GM19025 (cell line): Measurements from ENCODE around the gene C20orf141.
A peak's percentile ranks its signal among the peaks of the same experiment; 100 is the strongest.
"Not testable (repeated sequence)": the region's sequence is repeated elsewhere in the genome, so short reads cannot be mapped to it uniquely, and the experiment has no call there.

Source experiments
- ATAC-seq: cut with Tn5 transposase; IDR thresholded peaks from one replicate; pipeline ENCODE4 v1.9.1; 2021; ENCODE audit warnings: mild to moderate bottlenecking, low read depth, moderate library complexity; ENCODE audit not compliant: unreplicated experiment

Gene C20orf141

DNA sequence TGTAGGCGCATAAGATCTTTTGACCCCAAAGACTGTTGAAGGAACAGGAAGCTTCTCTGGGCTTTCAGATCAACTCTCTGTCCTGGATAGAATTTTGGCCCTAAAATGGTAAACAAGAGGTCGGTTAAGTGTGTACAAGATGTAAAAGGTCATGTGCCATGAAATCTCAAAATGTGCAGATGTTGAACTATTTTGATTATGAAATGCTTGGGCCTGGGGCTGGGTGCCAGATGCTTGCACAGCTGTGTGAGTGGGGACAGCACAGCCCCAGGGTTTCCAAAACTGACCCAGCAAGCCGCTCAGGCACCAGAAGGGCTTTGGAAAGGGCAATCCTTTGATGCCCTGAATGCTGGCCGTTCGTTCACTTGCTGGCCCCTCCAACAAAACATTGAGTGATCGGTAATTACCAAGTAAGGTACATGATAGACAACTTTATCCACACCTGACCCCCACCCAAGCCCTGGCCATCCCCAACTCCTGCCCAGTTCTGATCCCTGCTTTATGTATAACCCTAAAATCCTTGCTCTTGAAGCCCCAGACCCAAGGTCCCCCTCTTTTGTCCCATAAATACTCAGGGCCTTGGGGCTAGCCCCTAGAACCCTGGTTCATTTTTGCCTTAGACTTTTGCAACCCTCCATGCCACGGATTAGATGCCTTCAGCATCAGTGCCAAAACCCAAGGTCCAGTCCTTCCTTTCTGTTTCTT is 3.3 kb downstream of the C20orf141 start:
- ATAC-seq: no peak

DNA sequence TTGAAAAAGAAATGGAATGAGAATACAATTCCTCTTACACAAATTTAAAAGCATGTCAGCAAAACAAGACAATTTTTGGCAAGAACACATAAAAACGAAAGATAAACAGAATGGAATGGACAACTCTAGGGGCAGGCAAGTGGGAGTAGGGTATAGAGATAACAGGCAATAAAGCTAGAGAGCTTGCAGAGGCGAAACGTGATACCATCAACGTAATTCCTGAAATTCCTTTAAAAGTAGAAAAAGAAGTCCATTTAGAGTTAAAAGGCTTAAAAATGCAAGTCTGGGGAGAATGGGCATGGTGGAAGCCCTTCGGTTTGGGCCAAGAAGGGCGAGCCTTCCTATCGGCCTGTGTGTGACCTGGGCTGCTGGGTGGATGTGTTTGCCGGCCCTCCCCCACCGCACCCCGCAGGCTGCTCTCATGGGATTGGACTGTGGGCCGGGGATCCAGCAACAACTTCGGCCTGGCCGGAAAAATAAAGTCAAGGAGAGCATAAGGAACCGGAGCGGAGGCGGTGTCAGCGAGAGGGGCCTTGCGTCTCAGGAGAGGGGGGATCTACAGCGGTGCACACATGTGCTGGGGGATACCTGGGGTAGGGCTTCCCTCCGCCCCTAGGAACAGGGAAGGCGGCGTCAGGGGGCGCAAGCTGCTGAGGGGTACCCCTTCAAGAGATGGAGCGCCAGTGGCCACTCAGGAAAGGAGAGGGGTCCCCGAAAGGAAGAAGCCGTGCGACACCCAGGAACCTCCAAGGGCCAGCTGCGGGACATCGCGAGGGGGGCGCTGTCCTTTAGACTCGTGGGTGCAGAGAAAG is 5.5 kb downstream of the C20orf141 start:
- ATAC-seq: no peak

DNA sequence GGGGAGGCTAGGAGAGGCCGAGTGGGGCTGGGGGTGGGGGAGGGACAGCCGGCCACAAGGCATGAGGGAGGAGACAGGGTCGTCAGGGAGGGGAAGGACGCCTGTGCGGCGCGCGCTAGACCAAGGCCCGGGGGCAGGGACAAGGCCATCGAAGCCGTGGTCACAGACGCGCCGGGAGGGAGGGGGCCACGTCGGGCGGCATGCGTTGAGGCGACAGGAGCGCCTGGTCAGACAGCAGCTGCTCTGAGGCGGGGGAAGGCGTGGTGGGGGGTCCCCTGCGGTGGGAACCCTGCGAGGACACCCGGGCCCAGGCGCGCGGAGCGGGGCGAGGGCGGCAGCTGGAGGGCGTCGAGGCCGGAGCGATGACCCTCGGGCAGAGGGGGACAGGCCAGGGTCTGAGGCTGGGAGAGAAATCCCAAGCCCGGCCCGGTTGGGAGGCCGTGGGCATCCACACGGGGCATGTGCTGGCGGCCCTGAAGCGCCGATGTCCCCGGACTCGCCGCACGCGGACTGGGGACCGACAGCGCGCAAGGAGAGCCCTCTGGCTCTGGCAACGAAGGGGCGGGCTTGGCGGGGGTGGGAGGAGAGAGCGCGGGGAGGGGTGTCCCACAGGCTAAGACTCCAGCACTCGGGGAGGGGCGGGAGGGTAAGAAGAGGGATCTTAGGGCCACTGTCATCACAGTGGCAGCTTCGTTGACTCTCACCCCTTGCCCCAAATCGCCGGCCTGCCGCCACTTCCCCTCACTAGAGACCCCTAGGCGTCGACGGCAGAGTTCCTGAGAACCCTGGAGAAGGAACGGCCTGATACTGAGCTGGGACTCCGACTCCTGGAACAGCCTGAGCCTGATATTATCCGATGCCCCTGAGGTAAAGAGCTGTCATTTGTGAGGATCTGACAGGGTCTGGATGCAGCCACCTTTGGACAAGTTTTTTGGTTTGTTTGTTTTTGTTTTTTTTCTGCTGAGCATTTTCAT is 6.4 kb downstream of the C20orf141 start:
- no peak for ATAC-seq

DNA sequence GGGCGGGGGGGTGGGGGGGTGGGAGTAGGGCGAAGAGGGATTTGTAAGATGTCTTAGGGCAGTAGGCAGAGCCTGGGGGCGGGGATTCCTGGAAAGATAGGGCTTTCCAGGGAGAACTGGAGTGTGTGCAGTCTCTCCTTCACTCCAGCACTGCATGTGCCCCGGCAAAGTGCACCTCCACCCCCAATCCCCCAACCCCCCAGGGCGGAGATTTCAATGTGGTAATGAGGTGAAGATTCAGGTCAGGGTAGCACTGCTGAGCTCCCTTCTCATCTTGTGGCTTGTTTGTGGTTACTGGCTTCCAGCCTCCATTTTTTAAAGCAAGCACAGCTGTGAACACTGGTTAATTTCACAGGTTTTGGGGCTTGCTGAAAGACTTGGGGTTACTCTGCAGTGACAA is 7.3 kb downstream of the C20orf141 start:
- no peak for ATAC-seq

DNA sequence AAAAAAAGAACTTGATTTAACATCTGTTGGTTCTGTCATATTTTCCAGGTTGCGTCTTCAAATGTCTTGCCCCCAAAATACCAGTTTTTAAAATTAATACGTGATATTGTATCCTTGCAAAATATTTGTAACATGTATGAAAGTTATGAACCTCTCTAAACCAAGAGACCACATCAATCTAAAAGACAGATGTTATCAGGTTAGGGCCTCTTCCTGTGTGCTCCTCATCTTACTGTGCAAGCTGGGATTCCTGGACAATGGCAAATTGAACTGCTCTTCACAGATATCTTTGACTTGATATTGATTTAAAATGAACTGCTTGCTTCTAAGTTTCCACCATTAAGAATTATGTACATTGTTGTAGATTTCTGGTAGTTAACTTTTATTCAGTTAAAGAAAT is 11.0 kb downstream of the C20orf141 start:
- ATAC-seq: no peak

DNA sequence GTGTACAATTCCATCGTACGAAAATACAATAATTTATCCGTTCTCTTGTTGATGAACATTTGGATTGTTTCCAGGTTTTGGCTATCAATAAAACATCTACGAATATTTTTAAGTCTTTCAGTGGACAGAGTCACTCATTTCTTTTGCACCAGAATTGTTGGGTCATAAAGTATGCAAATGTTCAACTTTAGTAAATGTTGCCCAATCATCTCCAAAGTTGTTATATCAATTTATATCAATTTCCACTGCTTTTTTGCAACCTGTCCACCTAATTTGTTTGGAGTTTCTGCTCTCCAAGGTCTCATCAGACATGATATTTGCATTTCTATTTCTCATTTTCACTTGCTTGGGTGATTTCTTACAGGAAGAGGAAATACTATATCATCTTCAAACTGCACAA is 11.9 kb downstream of the C20orf141 start:
- ATAC-seq: no peak

DNA sequence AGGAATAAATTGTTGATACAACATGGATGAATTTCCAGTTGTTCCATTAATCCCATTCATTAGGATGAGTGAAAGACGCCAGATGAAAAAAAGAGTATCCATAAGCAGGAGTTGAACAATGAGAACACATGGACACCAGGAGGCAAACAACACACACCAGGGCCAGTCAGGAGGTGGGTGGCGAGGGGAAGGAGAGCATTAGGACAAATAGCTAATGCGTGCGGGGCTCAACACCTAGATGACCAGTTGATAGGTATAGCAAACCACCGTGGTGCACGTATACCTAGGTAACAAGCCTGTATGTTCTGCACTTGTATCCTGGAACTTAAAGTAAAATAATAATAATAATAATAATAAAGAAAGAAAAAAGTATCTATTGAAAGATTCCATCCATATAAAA is 14.6 kb downstream of the C20orf141 start:
- ATAC-seq: no peak

DNA sequence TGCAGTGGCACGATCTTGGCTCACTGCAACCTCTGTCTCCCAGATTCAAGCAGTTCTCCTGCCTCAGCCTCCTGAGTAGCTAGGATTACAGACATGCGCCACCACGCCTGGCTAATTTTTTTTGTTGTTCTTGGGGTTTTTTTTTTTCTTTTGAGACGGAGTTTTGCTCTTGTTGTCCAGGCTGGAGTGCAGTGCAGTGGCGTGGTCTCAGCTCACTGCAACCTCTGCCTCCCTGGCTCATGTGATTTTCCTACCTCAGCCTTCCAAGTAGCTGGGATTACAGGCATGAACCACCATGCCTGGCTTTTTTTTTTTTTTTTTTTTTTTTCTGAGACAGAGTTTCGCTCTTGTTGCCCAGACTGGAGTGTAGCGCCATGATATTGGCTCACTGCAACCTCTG is 16.4 kb downstream of the C20orf141 start:
- not testable (repeated sequence) for ATAC-seq

DNA sequence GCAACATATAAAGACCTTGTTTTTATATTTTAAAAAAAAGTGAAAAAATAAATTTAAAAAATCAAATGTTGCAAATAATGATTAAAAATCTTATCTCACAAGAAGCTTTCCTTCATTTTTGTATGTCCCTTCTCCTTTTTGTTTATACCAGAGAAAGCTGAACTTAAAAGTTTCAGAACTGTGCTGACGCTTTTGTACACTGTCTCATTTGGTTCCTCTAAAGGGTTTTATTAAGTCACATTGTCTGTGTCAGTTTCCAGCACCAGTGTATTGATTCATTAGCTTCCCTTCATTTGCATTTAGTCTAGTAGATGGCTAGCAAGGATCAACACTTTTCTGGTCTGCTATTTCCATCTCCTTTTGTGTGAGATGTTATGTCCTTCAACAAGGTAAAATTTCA is 19.0 kb downstream of the C20orf141 start:
- ATAC-seq: no peak

DNA sequence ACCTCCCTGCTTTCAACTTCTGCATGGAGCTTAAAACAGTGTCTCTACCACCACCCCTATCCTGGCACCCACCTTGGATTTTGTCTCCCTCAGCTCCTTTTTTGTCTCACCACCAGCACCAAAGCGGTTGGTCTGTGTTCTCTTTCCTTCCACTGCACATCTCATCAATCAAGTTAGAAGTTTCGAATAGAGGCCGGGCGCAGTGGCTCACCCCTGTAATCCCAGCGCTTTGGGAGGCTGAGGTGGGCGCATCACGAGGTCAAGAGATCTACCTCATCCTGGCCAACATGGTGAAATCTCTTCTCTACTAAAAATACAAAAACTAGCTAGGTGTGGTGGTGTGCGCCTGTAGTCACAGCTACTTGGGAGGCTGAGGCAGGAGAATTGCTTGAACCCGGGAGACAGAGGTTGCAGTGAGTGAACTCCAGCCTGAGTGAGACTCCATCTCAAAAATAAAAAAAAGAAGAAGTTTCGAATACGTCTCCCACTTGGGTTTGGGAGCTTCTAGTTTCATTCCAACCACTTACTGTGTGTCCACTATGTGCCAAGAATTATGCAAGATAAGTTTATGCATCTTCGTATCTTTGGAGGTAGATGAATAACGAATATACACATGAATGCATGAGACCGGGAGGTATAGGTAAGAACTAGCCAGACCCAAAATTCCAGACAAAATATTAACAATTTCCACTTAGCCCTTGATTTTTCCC is 19.8 kb downstream of the C20orf141 start:
- ATAC-seq: no peak

DNA sequence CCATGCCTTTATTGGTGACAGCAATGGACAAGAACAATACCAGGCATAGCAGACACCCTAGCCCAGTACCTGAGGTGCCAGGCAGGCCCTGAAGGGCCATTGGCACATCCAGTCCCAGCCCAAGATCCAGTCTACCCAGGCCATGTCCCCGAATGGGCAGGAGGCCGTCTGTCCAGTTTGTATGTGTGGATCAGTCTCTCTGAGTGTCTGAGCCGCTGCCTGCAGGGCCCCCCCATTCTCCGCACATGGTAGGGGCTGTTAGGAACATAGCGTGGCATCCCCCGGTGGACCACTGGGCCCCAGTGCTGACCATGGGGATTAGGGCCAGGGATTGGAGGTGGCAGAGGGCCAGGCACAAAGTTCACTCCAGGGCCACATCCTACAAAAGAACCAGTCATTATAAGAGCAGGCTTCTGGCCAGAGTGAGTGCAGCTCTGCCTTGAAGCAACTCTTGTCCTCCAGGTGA is 20.6 kb downstream of the C20orf141 start:
- no peak for ATAC-seq

DNA sequence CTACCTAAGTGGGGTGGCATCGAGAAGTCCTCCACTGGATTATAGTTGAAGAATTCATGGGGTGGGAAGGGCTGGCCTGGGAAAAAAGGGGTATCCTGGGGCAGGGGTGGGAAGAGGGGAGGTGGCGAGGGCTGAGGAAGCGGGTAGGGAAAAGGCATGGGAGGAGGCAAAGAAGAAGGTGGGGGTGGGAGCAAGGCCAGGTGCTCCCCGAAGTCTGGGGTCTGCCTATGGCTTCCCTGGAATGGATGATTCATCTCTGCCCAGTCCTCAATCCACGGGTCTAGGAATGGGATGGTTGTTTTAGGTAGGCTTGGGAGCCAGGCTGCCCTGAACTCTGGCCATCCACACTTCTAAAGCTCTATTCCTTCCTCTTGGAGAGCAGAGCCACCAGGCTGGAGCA is 21.2 kb downstream of the C20orf141 start:
- ATAC-seq: no peak

DNA sequence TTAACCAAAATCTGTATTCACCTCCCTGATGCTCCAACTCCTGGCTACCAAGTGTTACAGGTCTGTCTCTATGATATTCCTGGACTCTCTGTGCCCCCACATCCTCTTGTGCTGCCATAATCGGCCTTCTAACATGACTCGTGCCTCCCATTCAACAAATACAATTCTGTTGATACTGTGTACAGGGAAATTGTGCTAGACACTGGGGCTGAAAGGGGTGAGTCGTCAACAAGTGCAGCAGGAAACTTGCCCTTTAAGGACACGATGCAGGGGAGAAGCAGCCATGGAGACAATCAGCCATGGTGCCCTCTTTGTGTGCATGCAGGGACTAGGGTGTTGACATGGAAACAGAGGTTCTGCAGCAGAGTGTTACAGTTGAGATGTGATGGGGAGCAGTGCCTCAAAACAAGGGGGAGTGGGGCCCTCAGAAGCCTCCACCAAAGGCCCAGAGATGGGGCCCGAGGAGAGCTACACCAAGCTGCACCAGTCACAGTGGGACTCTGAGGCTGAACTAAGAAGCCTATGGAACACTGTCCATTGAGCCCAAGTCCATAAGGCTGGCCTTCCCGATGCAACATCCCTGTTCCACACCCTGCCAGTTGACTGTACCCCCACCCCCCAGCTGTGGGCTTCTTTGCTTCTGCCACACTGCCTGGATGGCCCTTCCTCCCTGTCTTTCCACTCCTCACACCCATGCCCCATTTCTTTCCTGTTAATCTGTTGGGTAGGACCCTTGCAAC is 22.6 kb downstream of the C20orf141 start:
- no peak for ATAC-seq

DNA sequence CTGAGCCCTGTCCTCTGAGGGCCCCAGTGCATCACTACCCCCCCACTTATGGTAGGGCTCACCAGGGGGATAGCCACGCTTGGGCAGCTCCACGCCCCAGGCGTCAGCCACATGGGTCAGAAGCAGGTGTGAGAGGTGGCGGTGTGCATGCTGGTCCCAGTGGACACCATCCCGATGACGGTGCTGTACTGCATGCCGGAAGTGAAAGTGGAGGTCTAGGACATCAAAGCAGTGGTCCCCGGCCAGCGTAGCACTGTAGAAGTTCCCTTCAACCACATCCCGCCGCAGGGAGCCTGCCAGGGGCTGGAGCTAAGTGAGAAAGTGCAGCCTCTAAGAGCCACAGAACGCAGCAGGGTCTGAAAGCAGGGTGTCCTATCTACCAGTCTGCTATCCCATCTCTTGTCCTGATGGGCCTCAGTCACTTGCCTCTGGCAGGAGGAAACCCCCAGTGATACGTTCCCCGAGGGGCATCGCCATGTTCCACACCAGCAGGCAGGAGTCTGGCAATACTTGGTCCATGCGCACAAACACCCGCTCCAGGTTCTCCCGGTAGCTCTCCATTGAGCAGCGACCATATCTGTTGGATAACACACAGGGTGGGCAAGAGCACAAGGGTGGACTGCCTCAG is 23.5 kb downstream of the C20orf141 start:
- no peak for ATAC-seq

DNA sequence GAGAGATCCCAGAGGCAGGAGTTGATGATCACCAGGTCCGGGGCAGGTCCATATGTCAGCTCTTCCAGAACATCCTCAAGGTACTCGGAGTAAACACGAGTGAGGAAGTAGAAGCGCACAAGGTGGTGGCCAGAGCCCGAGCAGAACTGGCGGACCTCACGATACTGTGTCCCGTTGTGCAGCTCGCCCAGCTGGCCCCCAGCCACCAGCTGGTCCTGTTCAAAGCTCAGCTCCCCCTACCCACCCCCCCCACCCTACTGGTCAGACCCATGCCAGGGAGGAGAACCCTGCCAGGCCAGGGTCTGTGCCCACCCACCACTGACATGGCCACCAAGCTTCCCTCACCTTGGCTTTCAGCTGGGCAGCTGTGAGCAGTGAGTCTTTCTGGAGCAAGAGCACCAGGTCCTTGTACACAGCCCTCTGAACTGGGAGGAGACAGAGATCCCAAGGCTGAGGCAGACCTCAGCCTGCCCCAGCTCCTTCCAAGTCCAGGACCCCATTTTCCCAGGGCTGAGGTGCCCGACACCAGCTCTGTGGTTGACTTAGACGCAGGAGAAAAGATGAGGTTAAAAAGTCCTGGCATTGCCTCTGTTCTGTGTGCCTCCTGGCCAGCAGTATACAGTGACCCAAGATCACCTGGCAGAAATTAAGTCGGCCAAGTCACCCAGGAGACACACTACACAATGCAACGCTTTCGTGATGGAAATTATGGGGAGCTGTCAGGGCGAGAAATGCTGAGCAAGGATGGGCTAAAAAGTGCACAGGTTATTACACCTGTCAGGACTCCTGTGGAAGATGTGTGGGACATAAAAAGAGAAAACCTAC is 24.3 kb downstream of the C20orf141 start:
- ATAC-seq: no peak

DNA sequence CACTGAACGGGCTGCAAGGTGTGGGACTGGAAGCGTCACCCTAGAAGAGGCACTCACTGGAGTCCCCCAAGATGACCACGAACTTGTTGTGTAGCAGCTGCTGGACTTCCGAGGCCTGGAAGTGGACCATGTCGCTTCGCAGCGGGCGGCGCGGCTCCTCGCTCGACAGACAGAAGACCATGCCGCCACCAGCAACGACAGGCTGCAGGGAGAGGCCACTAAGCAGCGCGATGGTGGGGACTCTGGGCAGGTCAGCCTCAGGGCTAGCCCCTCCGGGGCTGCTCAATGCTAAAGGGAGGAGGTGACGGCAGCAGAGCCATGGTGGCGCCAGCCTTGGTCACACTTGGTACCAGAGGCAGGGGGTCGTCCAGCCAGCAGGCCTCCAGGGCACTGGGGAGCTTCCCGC is 24.9 kb downstream of the C20orf141 start:
- ATAC-seq: no peak

DNA sequence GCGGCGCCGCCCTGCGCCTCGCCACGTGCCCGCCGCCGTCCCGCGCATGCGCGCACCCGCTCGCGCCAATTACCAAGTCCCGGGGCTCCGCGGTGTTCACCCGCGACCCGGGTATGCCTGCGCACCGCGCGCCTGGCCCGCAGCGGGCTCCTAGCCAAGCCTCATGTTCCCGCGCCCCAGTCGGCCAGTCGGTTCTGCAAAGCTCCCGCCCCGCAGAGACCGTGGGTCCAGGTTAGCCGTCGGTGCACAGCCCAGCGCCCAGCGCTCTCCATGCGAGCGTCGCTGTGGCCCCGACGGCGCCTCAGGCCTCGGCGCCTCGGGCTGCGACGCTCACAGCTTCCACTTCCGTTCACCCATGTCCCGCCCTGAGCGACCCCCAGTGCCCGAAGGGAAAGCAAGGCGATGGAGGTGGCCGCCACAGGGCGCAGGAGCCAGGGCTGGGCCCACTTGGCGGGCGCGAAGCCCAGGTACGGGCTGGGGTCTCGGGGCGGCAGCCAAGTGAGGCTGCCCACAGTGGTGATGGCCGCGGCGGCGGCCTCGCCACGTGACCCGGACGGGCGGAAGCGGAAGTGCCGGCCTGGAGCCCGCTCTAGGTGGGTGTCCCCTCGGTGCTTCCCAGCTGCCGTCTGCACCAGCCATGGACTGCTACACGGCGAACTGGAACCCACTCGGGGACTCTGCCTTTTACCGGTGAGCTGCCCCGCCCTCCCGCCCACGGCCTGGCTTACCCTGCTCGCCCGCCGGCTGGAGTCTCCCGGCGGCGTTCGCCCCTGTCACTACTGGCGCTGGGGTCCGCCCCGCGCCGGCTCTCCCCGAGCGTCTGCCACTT is 25.6 kb downstream of the C20orf141 start, which contains the start of the genes PCED1A and VPS16:
PCED1A (minus strand) TSS at position 518 of the 829 bp plus-strand sequence. CDS start 743 bp downstream, outside the sequence.
VPS16 (plus strand) TSS at position 608 of the 829 bp plus-strand sequence; CDS start at position 638, 30 bp downstream.
- ATAC-seq: peak; percentile 97
